ENCODE results near the gene SFRP4.

DNA sequence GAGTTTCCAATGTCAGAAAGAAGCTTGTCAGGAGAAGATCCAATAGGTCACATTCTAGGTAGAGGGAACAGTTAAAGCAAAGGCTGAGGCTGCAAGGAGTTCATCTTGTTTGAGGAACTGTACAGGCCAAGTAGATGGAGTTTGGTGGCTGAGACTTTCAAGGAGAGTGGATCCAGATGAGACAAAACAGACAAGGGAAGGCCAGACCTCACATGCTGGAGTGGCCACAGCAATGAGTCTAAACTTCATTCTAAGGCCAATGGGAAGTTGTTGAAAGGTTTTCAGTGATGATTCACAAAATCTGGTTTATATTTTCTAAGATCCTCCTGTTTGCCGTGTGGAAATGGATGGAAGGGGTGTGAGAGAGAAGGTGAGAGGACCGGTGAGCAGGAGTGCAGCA, 43.9 kb upstream of the SFRP4 start:
- TF ChIP-seq ZNF274 (IDR thresholded peaks at IDR 0.05; ENCODE audit: low read depth, low read length) (no peak), SUZ12 (IDR thresholded peaks at IDR 0.05; ENCODE audit: extremely low read depth, insufficient read depth, insufficient read length) (no peak), YY1 (IDR thresholded peaks at IDR 0.05; ENCODE audit: insufficient read depth, insufficient read length) (no peak)

Data from NT2/D1 (cell line).